HFFc6 (cell line): ENCODE results near the gene MARF1. TPM values are rescaled to one million over a fixed set of nuclear protein-coding genes. Genes with fewer than 3 reads are reported as not detected.

Source experiments
- DNase-seq: peaks from one replicate; pipeline ENCODE4 v3.0.0-alpha.2; 2018
- H3K27ac Mint-ChIP-seq: 2 replicates; pipeline ENCODE4 v1.8.0; 2020; ENCODE audit warnings: mild to moderate bottlenecking, mixed read lengths
- H3K27me3 Mint-ChIP-seq: 2 replicates; pipeline ENCODE4 v1.8.0; 2021; ENCODE audit warnings: mild to moderate bottlenecking, moderate library complexity, mixed read lengths; ENCODE audit not compliant: insufficient read depth
- H3K36me3 Mint-ChIP-seq: 2 replicates; pipeline ENCODE4 v1.8.0; 2021; ENCODE audit warnings: low read depth, mixed read lengths
- H3K4me1 Mint-ChIP-seq: 2 replicates; pipeline ENCODE4 v1.8.0; 2020; ENCODE audit warnings: low read depth, mixed read lengths
- H3K4me3 Mint-ChIP-seq: 2 replicates; pipeline ENCODE4 v1.8.0; 2020; ENCODE audit warnings: mild to moderate bottlenecking, moderate library complexity, mixed read lengths
- H3K9me3 Mint-ChIP-seq: 2 replicates; pipeline ENCODE4 v1.8.0; 2020; ENCODE audit warnings: mild to moderate bottlenecking, mixed read lengths
- CTCF ChIP-seq: fragments of 200-600 bp; sonication (generic); IDR thresholded peaks from 2 replicates; pipeline ENCODE4 v1.5.0; 2021; ENCODE audit warnings: antibody characterized with exemption, mild to moderate bottlenecking
- total RNA-seq, 6 experiments: library from RNA; stranded (reverse); fragmentation: NEBNext Ultra II Directional; extraction: Animal tissue kit (Norgen Biotek cat#: 25700); gene quantifications; 2 replicates in 1 of 6; 3 replicates in 5 of 6; pipeline ENCODE4 v1.2.3, GENCODE V29; 2021

The MARF1 gene
- total RNA-seq, 6 experiments from 2014 or later: 34.9 to 39.4 (median 38.5) TPM

DNA sequence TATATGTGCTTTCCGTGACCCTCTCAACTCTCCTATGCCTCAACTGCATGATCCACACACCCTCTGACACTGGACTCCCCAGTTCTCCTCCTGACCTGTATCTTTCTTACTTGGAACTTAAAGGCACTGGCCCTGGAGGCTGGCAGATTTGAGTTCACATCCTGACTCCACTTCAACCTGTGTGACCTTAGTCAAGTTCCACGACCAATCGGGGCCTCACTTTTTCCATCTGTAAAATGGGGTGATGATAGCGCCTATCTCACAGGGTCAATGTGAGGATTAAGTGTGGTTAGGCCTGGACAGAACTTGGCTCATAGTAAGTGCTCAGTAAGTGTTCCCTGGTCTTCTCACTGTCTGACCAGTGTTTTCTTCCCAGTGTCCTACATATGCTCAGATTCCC, 25.1 kb downstream of the MARF1 start:
- Mint-ChIP-seq H3K4me1 (peaks cover 29% of the 10 kb centered on the region), H3K27me3 (no peaks in the 10 kb centered on the region; the same call in none of the 2 replicates), H3K36me3 (peaks cover 60% of the 10 kb centered on the region), H3K9me3 (no peaks in the 10 kb centered on the region), H3K4me3 (no peak overlapping the region), H3K27ac (peak overlapping the region; percentile 80)
- no peak for TF ChIP-seq CTCF
- DNase-seq: no peak

DNA sequence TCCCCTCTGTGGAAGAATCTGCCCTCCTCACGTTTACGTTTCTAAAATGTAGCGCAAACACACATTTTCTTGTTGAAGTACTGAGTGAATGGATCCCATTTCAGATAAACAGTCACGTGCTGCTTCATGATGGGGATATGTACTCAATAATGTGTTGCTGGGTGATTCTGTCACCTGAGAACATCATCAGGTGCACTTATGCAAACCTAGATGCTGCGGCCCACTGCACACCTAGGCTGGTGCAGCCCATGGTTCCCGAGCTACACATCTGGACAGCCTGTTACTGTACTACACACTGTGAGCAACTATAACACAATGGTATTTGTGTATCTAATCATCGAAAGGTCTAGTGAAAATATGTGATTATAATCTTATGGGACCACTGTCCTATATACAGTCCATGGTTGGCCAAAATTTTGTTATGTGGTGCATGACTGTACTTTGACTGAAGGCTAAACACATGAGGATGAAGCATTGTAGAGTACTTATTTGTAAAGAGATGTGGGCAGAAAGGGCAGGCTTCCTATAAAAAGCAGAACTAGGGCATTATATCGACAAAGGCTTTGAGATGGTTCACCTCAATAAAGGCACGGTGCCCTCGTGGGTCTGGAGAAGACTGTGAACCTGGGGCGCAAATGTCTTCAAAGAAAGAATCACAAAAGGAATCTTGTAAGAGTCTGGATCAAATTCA, 26.3 kb downstream of the MARF1 start:
- Mint-ChIP-seq H3K4me1 (peaks cover 32% of the 10 kb centered on the region), H3K4me3 (no peak overlapping the region), H3K36me3 (peaks cover 65% of the 10 kb centered on the region), H3K27ac (no peak overlapping the region), H3K9me3 (no peaks in the 10 kb centered on the region), H3K27me3 (no peaks in the 10 kb centered on the region; the same call in none of the 2 replicates)
- DNase-seq: no peak
- TF ChIP-seq CTCF: no peak

DNA sequence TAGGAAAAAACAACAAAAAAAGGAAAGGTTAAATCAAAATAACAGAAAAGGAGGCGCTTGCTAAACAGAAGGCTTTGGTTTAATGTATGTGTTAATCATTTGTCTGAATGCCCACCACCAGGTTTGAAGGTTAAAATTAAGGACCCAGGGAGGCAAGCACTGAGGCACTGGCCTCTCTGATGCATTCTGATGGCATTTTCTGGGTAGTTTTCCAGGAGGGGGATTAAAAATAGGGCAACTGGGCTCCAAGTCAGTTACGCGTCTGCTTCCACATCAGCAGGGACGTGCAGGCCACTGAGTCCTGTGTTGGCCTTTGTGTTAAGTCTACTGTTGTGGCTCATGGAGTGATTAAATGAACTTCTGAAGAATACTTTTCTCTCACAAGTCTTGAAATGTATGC, 26.9 kb downstream of the MARF1 start:
- Mint-ChIP-seq H3K4me1 (peaks cover 33% of the 10 kb centered on the region), H3K36me3 (peaks cover 66% of the 10 kb centered on the region), H3K27me3 (no peaks in the 10 kb centered on the region; the same call in none of the 2 replicates), H3K27ac (no peak overlapping the region), H3K4me3 (no peak overlapping the region), H3K9me3 (no peaks in the 10 kb centered on the region)
- no peak for TF ChIP-seq CTCF
- DNase-seq: no peak

DNA sequence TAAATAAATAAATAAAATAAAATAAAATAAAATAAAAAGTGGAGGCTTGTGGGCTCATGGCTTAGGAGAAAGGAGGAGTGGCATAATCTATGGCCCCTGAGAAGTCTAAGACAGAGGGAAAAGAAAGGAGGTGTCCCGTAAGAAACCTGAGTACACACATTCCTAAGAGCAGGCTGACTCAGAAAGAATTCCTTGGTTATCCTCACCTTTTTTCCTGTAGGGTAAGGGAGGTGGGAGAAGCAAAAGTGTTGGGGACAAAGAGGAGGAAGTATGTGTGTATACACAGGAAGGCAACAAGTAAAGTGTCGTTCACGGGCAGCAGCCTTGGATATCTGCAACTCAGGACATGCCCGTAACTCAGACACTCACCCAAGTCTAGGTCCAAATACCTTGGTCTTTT, 29.3 kb downstream of the MARF1 start:
- no peak for TF ChIP-seq CTCF
- Mint-ChIP-seq H3K9me3 (no peaks in the 10 kb centered on the region), H3K4me1 (peaks cover 21% of the 10 kb centered on the region), H3K27me3 (no peaks in the 10 kb centered on the region; the same call in none of the 2 replicates), H3K36me3 (peaks cover 56% of the 10 kb centered on the region), H3K27ac (no peak overlapping the region), H3K4me3 (no peak overlapping the region)
- no peak for DNase-seq

DNA sequence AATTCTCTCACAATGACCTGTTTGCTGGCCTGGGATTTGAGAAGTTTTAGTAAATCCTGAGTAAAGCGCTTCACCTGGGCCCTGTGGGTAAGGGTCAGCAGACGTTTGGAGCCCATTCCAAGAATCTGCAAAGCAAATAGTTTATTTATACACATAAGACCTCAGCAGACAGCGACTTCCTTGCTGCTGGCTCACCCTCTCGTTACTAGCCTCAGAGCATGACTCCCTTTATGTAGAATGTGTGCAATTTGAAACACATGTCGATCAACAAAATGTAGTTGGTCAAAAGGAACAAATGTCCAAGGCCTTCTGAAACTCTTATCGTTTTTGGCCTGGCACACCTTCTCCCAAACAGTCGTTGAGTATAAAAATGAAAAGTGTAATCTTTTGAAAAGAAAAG, 31.3 kb downstream of the MARF1 start:
- Mint-ChIP-seq H3K9me3 (no peaks in the 10 kb centered on the region), H3K27me3 (no peaks in the 10 kb centered on the region; the same call in 1 of the 2 replicates), H3K36me3 (peaks cover 51% of the 10 kb centered on the region), H3K4me1 (peaks cover 12% of the 10 kb centered on the region), H3K4me3 (no peak overlapping the region), H3K27ac (no peak overlapping the region)
- DNase-seq: no peak
- no peak for TF ChIP-seq CTCF
